ENCODE data around the gene CALM3.

GRCh38 chr19:46648961-46649960 lies 48.1 kb downstream of the CALM3 start:
- TF ChIP-seq CTCF (IDR thresholded peaks at IDR 0.05) (no peak), POLR2A (IDR thresholded peaks at IDR 0.05) (no peak)

All from thyroid gland (tissue), 4 donors.